ENCODE measurements around the gene E2F7.
"Not testable (repeated sequence)": the region's sequence is repeated elsewhere in the genome, so short reads cannot be mapped to it uniquely, and the experiment has no call there.

- TF ChIP-seq CTCF (conservative IDR thresholded peaks at IDR 0.05 in 1 of 2, IDR thresholded peaks at IDR 0.05 in 1 of 2; ENCODE audit: low read depth in 1 of 2, low read length in 2 of 2); EZH2 (IDR thresholded peaks at IDR 0.05; ENCODE audit: low read length, missing control alignments): not testable (repeated sequence)
These were observed 8.5 kb upstream of the E2F7 start for GRCh38 chr12:77073894-77074293.

Measured in fibroblast of lung (primary cell).